Activated naive CD4-positive, alpha-beta T cell treated with anti-CD3 and anti-CD28 coated beads, Interleukin-2, amount 50 U/mL, for 16 hours (primary cell): ENCODE data around the gene COG4.

Experiments
- DNase-seq: peaks from one replicate; pipeline ENCODE4 v3.0.0-alpha.2; 2020

The COG4 gene

DNA sequence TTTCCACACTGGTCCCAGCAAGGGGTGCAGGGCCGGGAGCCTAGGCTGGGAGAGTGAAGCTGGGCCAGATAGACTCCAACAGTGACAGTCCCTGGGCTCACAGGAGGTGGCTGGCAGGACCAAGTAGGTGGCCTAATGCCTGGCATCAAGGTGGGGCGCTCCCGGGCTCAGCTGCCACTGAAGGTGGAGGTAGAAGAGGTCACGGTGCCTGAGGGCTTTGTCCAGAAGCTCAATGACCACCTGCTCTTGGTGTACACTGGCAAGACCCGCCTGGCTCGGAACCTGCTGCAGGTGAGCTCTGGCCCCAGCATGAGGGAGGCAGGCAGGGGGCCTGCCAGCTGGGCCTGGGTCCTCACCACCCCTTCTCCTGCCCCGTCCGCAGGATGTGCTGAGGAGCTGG is 45.2 kb downstream of the COG4 start:
- DNase-seq = no peak

DNA sequence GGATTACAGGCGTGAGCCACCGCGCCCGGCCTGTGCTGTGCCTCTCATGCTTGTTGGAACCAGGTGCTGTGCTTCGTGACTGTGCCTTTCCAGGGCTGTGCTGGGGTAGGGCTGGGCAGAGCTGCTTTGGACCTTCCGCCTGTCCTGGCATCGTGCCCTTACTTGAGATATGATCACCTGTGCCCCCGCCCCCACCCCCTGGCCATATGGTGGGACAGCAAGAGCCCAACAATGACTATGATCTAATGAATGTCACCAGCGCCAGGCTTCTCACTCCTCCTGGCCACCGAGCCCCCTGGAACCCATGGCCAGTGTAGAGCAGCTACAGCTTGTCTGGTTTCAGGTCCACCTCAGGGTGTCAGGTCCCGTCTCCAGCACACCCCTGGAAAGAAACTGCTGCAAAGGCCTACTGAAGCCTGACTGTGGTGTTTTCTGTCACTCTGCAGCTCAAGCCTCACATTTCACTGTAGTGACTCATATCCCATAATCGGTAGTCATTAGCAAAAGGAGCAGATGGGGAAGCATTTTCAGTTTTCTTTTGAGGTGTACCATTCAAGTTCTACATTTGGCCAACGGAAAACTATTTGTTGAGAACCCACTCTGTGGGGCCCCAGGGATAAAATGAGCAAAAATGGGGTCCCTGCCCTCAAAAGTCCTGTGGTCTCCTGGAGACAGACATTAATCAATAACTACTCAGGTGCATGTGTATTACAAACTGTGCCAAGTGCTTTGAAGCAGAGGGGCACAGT is 46.9 kb downstream of the COG4 start:
- DNase-seq = peak; percentile 28

DNA sequence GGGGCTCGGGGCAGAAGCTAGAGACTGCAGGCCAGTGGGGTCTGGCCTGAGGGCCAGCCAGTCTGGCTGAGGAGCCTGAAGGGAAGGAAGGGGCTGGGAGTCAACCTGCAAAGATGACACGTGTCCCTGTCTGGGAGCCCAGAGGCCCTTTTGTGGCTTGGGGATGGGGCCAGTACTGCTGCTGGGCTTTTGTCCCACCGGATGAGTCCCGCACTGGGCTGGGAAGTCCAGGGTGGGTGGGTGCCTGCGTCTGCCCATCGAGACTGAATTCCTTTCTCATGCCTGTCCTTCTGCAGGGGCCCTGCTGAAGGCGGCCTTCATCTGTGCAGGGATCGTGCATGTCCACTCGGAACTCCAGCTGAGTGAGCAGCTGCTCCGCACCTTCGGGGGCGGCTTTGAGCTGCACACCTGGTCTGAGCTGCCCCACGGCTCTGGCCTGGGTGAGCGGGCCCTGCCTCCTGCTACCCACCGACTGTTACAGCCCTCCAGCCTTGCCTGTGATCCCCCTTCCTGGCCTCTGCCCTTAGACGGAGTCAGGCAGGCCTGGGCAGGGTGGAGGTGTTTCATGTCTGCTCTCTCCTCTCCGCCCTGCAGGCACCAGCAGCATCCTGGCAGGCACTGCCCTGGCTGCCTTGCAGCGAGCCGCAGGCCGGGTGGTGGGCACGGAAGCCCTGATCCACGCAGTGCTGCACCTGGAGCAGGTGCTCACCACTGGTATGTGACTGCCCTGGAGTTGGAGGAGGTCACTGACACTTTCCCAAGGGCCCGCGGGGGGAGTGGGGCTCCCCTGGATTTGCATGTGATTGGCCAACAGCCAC is 48.1 kb downstream of the COG4 start:
- DNase-seq = no peak

DNA sequence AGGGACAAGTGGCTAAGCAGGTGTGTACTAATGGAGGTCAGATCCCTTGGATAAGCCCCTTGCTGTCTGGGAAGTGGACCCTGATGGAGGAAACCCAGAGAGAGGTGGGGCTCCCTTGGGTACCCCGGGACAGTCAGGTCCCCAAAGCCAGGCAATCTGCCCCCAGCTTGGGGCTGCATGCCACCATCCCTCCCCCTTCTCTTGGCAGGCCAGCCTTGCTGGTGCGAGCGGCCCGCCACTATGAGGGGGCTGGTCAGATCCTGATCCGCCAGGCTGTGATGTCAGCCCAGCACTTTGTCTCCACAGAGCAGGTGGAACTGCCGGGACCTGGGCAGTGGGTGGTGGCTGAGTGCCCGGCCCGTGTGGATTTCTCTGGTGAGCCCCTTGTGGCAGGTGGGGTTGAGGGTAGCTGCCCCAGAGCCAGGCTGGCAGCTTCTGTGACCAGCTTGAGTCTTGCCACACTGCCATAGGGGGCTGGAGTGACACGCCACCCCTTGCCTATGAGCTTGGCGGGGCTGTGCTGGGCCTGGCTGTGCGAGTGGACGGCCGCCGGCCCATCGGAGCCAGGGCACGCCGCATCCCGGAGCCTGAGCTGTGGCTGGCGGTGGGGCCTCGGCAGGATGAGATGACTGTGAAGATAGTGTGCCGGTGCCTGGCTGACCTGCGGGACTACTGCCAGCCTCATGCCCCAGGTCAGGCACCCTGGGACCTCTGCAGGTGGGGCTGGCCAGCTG is 48.9 kb downstream of the COG4 start:
- no peak for DNase-seq

DNA sequence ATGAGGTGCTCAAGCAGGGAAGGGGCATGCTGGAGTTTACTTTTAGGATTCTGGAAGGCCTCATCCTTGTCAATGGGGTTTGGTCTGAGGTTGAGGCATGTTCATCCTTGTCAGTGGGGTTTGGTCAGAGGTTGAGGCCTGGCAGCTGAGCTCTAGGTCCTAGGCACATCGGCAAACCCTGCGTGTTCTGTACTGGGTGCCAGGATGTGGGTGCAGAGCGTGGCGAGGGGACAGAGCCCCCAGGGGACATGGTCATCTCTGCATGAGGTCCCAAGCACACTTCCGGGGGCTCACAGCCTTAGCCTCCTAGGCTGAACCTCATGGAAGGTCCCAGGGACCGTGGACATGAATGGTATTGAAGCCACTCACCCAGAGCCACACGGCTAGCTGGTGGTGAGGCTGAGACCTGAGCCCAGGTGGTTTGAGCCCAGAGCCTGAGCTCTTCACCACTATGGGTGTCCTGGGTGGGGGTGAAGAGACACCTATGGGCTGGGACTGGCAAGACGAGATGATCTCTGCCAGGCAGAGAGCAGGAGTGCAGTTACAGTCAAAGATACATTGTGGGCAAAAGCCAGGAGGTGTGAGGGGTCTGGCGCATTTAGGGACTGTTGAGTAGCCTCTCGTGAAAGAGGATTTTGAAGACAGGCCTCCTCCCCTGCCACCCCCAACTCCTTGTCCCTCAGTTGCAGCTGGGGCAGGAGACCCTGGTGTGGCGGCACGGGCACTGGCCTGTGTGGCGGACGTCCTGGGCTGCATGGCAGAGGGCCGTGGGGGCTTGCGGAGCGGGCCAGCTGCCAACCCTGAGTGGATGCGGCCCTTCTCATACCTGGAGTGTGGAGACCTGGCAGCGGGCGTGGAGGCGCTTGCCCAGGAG is 49.7 kb downstream of the COG4 start:
- DNase-seq = no peak

DNA sequence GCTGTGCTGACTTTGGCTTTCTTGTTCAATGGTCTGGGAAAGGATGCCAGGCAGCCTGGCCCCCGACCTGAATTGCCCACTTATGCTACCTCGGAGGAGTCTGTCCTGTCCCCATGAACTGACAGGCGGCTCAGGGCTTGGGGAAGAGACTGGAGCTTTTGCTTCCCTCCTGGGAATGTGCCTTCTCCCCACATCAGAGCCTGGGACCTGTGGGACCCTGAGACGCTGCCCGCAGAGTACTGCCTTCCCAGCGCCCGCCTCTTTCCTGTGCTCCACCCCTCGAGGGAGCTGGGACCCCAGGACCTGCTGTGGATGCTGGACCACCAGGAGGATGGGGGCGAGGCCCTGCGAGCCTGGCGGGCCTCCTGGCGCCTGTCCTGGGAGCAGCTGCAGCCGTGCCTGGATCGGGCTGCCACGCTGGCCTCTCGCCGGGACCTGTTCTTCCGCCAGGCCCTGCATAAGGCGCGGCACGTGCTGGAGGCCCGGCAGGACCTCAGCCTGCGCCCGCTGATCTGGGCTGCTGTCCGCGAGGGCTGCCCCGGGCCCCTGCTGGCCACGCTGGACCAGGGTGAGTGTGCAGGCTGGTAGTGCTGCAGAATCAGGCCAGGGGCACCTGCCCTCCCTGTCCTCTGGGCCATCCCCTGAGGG is 50.4 kb downstream of the COG4 start:
- DNase-seq = no peak

DNA sequence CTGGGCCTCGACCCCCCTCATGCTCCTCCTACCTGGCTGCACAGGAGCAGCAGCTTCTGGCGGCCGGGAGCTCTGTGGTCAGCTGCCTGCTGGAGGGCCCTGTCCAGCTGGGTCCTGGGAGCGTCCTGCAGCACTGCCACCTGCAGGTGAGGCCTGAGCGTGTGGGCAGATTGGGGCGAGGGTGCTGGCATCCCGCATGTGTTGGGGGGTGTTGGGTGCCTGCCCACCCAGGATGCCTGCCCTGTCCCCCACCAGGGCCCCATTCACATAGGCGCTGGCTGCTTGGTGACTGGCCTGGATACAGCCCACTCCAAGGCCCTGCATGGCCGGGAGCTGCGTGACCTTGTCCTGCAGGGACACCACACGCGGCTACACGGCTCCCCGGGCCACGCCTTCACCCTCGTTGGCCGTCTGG is 52.4 kb downstream of the COG4 start:
- DNase-seq = no peak

DNA sequence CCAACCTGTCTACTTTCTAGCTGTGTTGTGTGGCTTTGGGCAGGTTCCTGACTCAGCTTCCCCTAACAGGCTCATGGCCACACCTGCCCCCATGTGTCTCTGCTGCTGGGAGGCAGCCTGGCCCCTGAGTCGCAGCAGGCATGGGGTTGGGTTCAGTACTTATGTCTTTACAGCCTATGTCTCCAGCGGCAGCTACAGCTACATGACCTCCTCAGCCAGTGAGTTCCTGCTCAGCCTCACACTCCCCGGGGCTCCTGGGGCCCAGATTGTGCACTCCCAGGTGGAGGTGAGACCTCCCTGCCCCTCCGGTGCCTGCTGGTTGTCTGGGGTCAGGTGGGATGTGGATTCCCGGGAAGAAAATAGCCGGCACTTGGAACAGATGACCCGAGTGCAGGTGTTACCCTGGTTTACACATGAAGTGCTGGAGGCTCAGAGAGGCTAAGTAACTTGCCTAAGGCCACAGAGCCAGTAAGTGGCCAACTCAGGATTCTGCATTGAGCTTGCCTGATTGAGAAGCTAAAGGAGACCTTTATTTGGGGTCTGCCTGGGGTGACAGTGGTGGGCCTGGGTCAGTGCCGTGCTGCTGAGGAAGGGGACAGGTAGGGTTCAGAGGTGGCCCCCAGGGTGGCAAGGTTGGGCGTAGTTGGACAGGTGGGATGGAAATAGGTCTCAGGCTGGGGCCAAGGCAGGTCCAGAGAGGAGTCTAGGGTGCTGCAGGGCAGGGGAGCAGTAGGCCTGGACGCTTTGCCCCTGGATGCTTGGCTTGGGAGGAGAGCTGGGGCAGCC is 53.0 kb downstream of the COG4 start:
- DNase-seq = no peak

DNA sequence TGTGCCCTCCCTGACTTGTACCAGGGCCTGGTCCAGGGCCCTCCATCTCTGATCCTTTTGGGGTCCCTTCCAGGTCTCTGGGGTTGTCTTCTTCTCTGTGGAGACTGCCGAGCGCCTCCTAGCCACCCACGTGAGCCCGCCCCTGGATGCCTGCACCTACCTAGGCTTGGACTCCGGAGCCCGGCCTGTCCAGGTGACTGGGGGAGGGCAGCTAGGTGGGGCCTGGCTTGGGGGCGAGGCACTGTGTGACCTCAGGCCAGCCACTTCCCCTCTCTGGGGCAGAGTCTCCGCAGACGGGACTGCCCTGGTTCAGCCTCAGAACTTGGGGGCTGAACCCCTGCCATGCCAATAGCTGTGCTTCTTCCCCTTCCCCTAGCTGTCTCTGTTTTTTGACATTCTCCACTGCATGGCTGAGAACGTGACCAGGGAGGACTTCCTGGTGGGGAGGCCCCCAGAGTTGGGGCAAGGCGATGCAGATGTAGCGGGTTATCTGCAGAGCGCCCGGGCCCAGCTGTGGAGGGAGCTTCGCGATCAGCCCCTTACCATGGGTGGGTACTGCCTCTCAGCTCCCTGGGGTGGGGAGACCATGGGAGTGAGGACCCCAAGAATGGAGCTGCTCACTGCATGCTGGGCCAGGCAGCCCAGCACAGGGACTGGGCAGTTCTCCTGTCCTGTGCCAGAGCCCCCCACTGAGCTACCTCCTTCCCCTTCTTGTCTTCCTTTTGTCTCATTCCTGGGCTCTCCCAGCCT is 54.4 kb downstream of the COG4 start:
- no peak for DNase-seq

DNA sequence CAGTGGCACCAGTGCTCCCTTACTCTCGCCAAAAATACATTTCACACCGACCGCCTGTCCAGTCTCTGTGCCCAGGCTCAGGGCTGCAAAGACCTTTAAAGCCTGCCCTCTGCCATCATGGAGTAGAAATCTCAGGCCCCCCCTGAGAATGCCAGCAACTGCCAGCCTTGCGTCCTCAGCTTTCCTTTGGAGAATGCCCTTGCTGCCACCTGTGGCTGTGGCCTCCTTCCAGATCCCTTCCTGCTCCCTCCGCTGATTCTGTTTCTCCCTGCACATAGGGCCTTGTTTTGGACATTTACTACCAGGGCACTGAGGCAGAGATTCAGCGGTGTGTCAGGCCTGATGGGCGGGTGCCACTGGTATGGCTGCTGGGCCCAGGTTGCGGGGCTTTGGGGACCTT is 55.7 kb downstream of the COG4 start:
- DNase-seq = no peak

DNA sequence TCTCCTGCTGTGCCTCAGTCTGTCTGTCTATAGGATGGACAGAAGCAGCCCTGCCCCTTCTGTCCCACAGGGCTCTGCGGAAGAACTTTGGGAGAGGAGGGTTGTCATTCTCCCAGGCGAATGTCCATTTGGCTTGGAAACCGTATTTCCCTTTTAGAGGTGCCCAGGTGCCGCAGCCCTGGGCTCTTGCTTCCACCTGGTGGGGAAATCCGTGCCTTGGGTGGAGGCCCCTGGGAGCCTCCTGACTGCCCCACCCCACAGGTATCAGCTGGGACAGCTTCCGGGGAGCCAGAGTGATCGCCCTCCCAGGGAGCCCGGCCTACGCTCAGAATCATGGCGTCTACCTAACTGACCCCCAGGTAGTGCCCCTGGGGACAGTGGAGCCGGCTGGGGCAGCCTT is 56.2 kb downstream of the COG4 start:
- no peak for DNase-seq

DNA sequence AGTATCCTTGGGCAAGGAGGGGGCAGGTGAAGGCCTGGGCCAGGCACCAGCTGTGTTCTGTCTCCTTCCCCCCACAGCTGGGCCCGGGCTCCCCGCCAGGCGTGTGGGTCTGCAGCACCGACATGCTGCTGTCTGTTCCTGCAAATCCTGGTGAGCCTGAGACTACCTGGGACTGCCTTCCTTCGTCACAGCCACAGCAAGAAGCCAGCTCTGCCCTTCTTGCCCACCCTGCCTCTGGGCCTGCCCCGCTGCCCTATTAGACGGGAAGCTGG is 56.6 kb downstream of the COG4 start:
- no peak for DNase-seq

DNA sequence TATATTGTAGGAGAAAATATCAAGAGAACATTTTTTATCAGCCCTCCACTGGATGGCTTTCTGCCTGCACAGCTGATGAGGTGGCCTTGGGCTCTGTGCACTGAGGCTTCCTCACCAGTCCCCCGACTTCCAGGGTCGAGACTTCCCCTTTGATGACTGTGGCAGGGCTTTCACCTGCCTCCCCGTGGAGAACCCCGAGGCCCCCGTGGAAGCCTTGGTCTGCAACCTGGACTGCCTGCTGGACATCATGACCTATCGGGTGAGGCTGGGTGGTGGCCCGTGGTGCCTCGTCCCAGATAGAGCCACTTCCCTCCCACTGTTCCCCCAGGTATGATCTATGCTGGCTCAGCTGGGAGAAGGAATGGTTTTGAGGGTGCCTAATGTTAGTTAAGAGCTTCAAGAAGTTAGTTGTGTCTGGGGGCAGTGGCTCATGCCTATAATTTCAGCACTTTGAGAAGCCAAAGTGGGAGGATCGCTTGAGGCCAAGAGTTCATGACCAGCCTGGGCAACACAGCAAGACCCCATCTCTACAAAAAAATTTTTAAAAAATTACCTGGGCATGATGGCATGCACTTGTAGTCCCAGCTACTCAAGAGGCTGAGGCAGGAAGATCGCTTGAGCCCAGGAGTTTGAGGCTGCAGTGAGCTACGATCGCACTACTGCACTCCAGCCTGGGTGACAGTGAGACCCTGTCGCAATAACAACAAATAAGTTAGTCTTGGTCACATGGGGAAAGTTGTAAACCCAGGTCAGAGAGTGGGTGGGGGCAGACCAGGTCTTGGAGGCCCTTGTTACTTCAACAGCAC is 57.2 kb downstream of the COG4 start:
- no peak for DNase-seq

DNA sequence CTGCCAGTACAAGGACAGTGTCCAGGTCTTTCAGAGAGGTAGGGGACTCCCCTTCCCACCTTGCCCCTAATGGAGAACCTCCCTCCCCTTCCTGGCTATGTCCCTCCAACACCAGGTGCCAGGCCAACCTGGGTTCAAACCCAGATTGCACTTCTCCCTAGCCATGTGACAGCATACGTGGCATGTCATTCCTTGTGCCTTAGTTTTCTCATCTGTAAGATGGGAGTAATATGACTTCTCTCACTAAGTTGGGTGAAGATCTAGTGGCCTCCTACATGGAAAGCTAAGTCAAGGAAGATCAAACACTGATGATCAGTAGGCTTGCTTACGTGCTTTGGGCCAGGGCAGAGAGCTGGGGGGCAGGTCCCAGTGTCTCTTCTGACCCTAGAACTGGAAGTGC is 60.1 kb downstream of the COG4 start:
- DNase-seq = no peak

DNA sequence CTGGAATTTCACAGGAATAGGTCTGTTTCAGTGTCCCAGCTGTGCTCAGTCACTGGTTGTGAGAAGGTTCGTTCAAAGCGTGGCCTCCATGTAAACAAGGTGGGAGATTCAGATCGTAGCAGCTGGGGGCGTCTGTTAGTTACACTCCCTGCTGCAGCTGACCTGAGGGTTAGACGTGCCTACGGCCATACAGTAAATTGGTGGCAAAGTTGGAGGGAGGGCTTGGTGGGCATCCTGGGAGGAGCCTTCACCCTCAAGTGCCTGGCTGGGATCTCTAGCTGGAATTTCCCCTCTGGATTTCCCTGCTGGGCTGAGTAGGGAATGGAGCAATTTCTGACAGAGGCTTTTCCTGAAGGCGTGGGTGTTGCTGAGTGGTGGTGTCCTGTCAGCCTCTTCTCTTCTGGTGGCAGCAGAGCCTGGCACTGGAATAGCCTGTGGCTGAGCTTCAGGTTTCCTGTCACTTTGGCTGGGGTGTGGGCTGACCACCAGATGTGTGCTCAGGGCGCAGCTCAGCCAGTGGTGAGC is 62.6 kb downstream of the COG4 start:
- no peak for DNase-seq

DNA sequence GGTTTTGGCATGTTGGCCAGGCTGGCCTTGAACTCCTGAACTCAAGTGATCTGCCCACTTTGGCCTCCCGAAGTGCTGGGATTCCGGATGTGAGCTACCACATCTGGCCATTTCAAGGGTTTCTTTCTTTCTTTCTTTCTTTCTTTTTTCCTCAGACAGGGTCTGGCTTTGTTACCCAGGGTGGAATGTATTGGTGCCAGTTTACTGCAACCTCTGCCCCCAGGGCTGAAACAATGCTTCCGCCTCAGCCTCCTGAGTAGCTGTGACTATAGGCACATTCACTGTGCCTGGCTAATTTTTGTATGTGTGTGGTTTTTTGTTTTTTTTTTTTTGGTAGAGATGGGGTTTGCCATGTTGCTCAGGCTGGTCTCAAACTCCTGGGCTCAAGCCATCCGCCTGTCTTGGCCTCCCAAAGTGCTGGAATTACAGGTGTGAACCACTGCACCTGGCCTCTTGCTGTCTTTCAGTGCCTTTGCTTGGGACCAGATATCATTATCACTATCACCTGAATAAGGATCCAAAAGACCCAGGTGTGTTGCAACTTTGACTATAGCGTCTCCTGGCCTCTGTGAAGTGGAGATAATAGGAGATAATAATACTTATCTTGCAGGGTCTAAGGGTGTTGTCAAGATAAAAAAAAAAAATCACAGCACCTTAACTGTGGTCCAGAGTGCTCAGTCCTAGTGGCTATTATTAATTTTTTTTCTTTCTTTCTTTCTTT is 65.7 kb downstream of the COG4 start:
- no peak for DNase-seq

DNA sequence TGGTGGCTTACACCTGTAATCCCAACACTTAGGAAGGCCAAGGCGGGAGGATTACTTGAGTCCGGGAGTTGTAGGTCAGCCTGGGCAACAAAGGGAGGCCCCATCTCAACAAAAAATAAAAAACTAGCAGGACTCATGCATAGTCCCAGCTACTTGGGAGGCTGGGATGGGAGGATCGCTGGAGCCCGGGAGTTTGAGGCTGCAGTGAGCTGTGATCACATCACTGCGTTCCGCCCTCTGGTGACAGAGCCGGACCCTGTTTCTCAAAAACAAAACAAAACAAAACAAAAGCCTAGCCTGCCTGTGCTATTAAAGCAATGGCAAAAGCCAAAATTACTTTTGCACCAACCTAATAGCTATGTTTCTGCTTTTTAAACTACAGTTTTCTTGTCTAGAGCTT is 67.4 kb downstream of the COG4 start:
- DNase-seq = no peak

DNA sequence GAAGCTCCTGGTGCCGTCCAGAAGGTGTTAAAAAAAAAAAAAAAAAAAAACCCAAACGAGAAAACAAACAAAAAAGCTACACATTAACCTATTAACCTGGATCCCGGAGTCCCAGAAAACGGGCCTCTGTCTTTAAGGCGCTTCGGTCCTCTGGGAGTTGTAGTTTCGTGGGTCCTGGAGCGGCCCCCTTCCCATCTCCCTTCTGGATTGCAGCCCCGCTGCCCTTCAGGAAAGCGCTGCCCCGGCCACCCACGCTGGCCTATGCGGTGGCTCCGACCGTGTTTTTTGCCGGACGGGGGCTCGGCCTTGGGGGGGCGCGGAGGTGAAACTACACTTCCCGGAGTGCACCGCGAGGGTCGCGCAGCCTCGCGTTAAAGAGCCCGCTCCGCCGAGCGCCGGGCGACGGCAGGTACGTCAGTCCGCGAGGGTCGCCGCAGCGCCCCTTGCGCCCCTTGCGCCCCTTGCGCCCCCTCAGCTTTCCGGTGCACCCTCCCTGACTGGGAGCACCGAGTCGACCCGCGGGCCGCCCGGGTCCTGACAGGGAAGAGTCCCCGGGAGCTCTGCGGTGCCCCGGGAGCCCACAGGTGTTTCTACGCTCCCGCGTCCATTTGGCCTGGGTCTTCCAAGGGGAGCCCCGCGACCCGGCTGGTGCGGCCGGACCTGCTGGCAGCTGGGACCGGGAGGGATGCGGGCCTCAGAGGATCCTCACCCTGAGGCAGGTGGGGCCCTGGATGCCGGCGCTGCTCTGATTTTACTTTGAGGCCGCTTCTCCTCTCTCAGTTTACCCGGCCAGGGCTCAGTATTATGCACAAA is 68.9 kb downstream of the COG4 start, which contains the start of gene FCSK:
Gene FCSK (plus strand): TSS at position 374 of the 813 bp plus-strand sequence. CDS start 8,596 bp downstream, outside the sequence.
- DNase-seq = peak; percentile 70
